Fibroblast of mammary gland (primary cell): ENCODE results near the gene SNX15.

Experiments used
- DNase-seq: peaks from one replicate; pipeline ENCODE4 v3.0.0-alpha.2; 2010; ENCODE audit warnings: low read depth
- H3K4me3 ChIP-seq: 2 replicates; pipeline ENCODE4 v1.5.1; 2011; ENCODE audit warnings: low read depth, mild to moderate bottlenecking, low read length, moderate library complexity; ENCODE audit not compliant: control insufficient read depth
- CTCF ChIP-seq: conservative IDR thresholded peaks from 2 replicates; pipeline ENCODE4 v1.5.1; 2011; ENCODE audit warnings: low read depth, low read length, inconsistent platforms; ENCODE audit not compliant: control insufficient read depth, insufficient read depth

The SNX15 gene

GRCh38 chr11:65067446-65067845 lies 40.2 kb downstream of the SNX15 start:
- no peak for DNase-seq
- TF ChIP-seq CTCF = no peak
- H3K4me3 ChIP-seq = no peak overlapping the region

- no peak for TF ChIP-seq CTCF
These were observed 42.0 kb downstream of the SNX15 start for GRCh38 chr11:65069217-65069616.

GRCh38 chr11:65071907-65072630 lies 44.8 kb downstream of the SNX15 start:
- no peak for DNase-seq
- TF ChIP-seq CTCF = no peak

More at GRCh38 chr11:65069217-65069616, 42.0 kb downstream of the SNX15 start:
- no peak for DNase-seq
- H3K4me3 ChIP-seq = no peak overlapping the region

GRCh38 chr11:65072631-65072966 lies 45.4 kb downstream of the SNX15 start:
- TF ChIP-seq CTCF = no peak

More at GRCh38 chr11:65071907-65072630, 44.8 kb downstream of the SNX15 start:
- no peak overlapping the region for H3K4me3 ChIP-seq

GRCh38 chr11:65077451-65077850 lies 50.2 kb downstream of the SNX15 start:
- peak; percentile 49 for DNase-seq
- no peak for TF ChIP-seq CTCF

More at GRCh38 chr11:65072631-65072966, 45.4 kb downstream of the SNX15 start:
- no peak overlapping the region for H3K4me3 ChIP-seq
- no peak for DNase-seq

GRCh38 chr11:65078151-65078550 lies 50.9 kb downstream of the SNX15 start:
- DNase-seq = peak; percentile 35
- TF ChIP-seq CTCF = peak; percentile 59
- H3K4me3 ChIP-seq = no peak overlapping the region

More at GRCh38 chr11:65077451-65077850, 50.2 kb downstream of the SNX15 start:
- H3K4me3 ChIP-seq = no peak overlapping the region
